HepG2 (cell line): Measurements from ENCODE around the gene LRRC72. TPM values are rescaled to one million over a fixed set of nuclear protein-coding genes. Genes with fewer than 3 reads are reported as not detected.

ENCODE experiments used
- BCL3 ChIP-seq: sonication (generic); formaldehyde crosslinking; IDR thresholded peaks from 2 replicates; pipeline ENCODE4 v1.5.1; 2020; ENCODE audit warnings: mild to moderate bottlenecking, missing genetic modification reagents, moderate library complexity
- DR1 ChIP-seq: sonication (generic); formaldehyde crosslinking; IDR thresholded peaks from 2 replicates; pipeline ENCODE4 v1.8.0; 2021; ENCODE audit warnings: mild to moderate bottlenecking, missing genetic modification reagents, inconsistent platforms
- MAX ChIP-seq: IDR thresholded peaks from 2 replicates; pipeline ENCODE4 v1.6.1; 2012; ENCODE audit warnings: inconsistent platforms
- MYNN ChIP-seq: sonication (generic); formaldehyde crosslinking; IDR thresholded peaks from 2 replicates; pipeline ENCODE4 v1.4.0; 2020; ENCODE audit warnings: mild to moderate bottlenecking, low read depth, missing genetic modification reagents
- PTBP1 ChIP-seq: fragments of 200-400 bp; formaldehyde crosslinking; IDR thresholded peaks from 2 replicates; pipeline ENCODE4 v1.6.1; 2018; ENCODE audit warnings: low read length, low read depth; ENCODE audit not compliant: poor library complexity, severe bottlenecking
- STAT6 ChIP-seq: sonication (generic); formaldehyde crosslinking; IDR thresholded peaks from 2 replicates; pipeline ENCODE4 v1.4.0; 2020; ENCODE audit warnings: missing genetic modification reagents, mild to moderate bottlenecking, borderline replicate concordance
- ZBTB25 ChIP-seq: IDR thresholded peaks from 2 replicates; pipeline ENCODE4 v1.6.1; 2018; ENCODE audit warnings: missing genetic modification reagents
- ZBTB4 ChIP-seq: sonication (generic); formaldehyde crosslinking; IDR thresholded peaks from 2 replicates; pipeline ENCODE4 v1.4.0; 2020; ENCODE audit warnings: missing genetic modification reagents, mild to moderate bottlenecking, borderline replicate concordance
- ZNF30 ChIP-seq: sonication (generic); formaldehyde crosslinking; IDR thresholded peaks from 2 replicates; pipeline ENCODE4 v1.5.0; 2020; ENCODE audit warnings: mild to moderate bottlenecking, missing genetic modification reagents
- ZNF850 ChIP-seq: sonication (generic); formaldehyde crosslinking; conservative IDR thresholded peaks from 2 replicates; pipeline ENCODE4 v1.9.0; 2021; ENCODE audit warnings: mild to moderate bottlenecking, missing genetic modification reagents
- polyA plus RNA-seq, 8 experiments: library from polyadenylated mRNA; depleted of rRNA in 3 of 8; stranded (reverse) in 7 of 8; unstranded in 1 of 8; fragments of >200 nt; fragmentation: Illumina TruSeq in 4 of 8; extraction: Trizol in 4 of 8; gene quantifications; 2 replicates each; pipeline versions ENCODE4 v1.2.1 to v1.2.3, GENCODE V29; 2011 to 2016; ENCODE audit warnings: low read depth in 4 of 8, missing spikeins in 1 of 8, mixed read lengths in 1 of 8; ENCODE audit not compliant: insufficient read depth in 1 of 8
- total RNA-seq, 5 experiments: library from RNA; depleted of rRNA; stranded (reverse); fragments of >200 nt; fragmentation: Illumina TruSeq; extraction: Trizol; gene quantifications; 2 replicates each; pipeline ENCODE4 v1.2.3, GENCODE V29; 2016; ENCODE audit warnings: low read depth in 1 of 5

The LRRC72 gene
- total and polyA plus RNA-seq, 2 of the 13 experiments (the other 11 are each of a cell fraction or from before 2014, with no cell fraction given), result not detected

- no peak for TF ChIP-seq STAT6 (CRISPR knock-in tag)
- TF ChIP-seq DR1 (CRISPR knock-in tag), result no peak
- no peak for TF ChIP-seq ZNF30 (CRISPR knock-in tag)
- no peak for TF ChIP-seq PTBP1
- TF ChIP-seq ZBTB4, result no peak
- TF ChIP-seq MYNN, result no peak
- TF ChIP-seq BCL3, result no peak
- no peak for TF ChIP-seq MAX
- TF ChIP-seq ZBTB25 (CRISPR knock-in tag), result no peak
- no peak for TF ChIP-seq ZNF850 (CRISPR knock-in tag)
Measured at GRCh38 chr7:16498122-16498521, 28.5 kb upstream of the LRRC72 start (continued).
